Ramos (cell line): ENCODE measurements around the gene ADARB2.

Source experiments
- in situ Hi-C: fragments of 300-500 bp; cut with MboI; formaldehyde crosslinking; loops from one replicate; pipeline ENCODE4 v1.14.3; 2022; ENCODE audit warnings: low sequenced_read_pairs; ENCODE audit not compliant: unreplicated experiment

Gene ADARB2

DNA sequence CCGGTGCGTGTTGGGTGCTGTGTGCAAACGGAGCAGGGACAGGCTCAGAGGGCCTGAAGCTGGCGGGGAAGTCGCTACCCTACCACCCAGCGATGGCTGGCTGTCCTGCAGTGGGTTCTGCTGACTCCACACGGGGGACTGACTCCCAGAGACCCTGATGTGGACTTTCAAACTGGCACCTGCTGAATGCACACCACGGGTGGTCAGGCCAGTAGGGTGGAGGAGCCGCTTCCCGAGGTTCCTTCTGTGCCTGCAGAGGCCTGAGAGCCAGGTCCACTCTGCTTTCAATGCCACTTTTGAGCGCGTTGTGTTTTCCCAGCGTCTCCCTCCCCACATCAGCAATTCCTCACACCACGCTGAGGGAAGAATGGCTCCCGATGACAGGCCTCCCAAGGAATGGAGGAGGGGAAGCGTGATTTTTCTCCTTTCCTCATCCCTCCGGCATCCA is 135.3 kb downstream of the ADARB2 start:
- in situ Hi-C loops = no loop called here

DNA sequence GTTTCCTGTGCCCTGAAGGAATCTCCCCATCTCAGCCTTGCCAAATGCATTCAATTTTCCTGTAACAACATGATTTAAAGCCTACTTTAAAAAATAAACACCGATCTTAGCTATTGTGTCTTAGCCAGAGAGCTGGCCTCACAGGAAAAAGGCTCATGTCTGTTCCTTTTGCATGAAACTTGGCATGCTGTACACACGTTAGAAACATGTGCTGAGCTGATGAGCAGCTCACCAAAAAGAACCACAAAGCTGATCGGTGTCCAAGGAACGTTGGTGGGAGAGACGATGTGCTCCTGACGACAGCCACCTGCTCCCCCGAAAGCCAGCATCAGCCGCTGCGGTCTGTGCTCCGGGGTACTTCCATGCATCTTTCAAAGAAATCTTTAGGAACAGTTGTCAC is 135.9 kb downstream of the ADARB2 start:
- in situ Hi-C loops = no loop called here

DNA sequence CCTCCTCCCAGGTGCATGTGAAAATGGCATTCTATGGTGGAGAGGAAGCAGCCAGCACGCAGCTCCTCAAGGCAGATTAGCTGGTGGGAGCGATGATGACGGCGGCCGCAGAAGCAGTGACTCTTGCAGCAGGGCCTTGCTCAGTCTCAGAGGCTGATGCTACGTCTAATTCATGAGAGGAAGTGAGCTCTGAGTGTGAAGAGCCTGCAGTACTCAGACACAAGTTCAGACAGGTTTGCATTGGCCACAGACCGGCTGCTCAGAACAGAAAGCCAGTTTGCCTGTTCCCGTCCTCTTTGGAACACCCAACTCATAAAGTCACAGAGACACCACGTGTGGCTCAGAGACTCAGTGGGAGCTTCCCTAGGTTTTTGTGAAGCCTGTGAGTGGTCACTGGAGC is 136.5 kb downstream of the ADARB2 start:
- in situ Hi-C loops = no loop called here

DNA sequence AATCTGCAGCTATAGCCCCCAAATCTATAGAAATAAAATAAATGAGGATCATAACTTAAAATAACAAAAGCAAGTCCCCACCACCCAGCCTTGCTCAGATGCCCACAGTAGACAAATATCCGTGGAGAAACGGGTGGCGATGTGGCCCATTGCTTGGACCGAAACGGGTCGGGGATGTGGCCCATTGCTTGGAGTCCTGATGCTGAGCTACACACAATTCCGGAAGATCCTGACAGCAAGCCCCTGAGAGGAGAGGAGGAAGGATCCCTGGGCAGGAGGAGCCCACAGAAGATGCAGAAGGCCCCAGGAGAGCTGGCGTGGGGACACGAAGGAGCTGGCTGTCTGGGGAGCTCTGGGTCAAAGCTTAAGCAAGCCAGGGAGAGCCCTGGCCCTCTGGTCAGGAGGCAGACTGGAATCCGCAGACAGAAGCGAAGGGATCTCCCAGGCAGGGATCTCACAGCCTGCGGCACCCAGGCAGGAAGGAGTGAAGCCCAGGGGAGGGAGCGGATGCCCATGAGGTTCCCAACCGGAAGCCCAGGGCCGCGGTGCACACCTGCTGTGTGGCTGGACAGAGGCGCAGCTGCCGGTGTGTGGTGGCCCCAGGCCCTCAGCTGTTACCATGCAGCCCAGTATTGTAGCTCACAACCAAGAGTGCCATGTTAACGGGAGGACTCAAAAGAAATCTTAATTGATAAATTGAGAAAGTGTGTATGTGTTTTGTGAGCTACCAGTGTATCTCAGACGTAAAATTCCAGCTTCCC is 138.8 kb downstream of the ADARB2 start:
- in situ Hi-C loops = no loop called here

DNA sequence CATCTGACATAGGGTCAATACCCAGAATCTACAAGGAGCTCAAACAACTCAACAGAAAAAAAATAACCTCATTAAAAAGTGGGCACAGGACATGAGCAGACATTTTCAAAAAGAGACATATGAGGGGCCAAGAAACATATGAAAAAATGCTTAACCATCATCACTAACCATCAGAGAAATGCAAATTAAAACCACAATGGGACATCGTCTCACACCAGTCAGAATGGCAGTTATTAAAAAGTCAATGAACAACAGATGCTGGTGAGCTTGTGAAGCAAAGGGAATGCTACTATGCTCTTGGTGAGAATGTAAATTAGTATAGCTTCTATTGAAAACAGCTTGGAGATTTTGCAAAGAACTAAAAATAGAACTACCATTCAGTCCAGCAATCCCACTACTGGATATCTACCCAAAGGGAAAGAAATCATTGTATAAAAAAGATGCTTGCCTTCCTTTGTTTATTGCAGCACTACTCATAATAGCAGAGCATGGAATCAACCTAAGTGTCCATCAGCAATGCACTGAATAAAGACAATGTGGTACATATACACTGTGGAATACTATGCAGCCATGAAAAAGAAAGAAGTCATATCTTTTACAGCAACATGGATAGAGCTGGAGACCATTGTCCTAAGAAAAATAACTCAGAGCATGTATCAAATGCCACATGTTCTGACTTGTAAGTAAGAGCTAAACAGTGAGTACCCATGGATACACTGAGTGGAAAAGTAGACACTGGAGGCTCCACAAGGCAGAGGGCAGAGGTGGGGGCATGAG is 139.8 kb downstream of the ADARB2 start:
- in situ Hi-C loops = no loop called here

DNA sequence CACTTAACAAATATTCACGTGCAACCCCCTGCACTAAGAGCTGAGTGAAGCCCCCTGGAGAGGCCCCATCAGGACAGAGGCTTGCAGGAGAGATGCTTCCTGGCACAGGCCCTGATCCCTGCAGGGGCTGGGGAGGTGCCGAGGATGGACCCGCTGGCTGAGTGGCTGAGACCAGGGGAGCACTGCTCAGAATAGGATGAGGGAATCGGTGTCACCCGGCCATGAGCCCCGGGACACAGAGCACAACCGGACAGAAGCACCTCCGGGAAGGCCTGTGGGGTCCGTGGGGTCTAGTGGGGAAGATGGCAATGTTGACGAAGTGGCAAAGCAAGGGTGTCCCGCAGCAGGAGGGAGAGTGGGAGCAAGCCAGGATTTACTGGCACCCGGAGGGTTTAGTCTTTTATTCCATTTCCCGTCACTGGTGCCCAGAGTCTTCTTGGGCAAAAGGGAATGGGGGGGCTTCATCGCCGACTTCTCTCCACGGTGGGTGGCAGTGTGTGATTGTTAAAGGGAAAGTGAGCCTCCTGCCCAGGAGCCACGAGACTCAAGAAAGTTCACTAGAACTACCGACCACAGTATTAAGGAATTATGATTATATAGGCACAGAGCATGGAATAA is 140.7 kb downstream of the ADARB2 start:
- in situ Hi-C loops = no loop called here

DNA sequence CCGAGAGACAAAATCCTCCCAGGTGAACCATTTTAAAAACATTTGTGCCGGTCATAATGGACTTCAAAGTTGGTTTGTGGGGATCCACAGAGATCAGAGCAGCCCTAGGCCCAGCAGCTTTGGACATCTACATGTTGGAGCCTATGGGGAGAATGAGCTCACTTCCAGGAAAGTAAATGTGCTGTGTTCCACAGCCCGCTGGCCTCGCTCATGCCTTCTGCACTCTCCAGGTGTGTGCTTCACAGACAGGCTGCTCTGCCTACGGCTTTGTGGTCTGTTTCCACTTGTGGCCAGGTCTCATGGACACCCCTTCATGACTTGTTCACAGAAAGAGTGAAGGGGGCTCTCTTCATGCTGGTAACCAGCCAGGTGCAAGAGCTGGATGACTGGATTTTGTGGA is 141.6 kb downstream of the ADARB2 start:
- in situ Hi-C loops = no loop called here

DNA sequence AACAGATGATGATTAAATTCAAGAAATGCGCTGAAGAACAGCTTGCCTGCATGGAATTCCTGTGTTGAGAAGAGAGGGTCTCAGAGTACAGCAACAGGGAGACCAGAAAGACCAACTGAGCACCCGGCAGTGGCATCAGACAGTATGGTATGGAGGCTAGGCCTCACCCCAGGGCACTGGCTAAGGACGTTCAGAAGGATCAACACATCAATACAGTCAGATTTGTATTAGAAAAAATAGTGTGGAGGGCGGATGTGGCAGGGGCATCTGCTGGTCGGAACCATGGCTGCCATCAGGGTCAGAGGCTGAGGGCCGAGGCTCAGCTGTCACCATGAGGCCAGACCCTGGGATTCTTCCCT is 142.1 kb downstream of the ADARB2 start:
- in situ Hi-C loops = no loop called here

DNA sequence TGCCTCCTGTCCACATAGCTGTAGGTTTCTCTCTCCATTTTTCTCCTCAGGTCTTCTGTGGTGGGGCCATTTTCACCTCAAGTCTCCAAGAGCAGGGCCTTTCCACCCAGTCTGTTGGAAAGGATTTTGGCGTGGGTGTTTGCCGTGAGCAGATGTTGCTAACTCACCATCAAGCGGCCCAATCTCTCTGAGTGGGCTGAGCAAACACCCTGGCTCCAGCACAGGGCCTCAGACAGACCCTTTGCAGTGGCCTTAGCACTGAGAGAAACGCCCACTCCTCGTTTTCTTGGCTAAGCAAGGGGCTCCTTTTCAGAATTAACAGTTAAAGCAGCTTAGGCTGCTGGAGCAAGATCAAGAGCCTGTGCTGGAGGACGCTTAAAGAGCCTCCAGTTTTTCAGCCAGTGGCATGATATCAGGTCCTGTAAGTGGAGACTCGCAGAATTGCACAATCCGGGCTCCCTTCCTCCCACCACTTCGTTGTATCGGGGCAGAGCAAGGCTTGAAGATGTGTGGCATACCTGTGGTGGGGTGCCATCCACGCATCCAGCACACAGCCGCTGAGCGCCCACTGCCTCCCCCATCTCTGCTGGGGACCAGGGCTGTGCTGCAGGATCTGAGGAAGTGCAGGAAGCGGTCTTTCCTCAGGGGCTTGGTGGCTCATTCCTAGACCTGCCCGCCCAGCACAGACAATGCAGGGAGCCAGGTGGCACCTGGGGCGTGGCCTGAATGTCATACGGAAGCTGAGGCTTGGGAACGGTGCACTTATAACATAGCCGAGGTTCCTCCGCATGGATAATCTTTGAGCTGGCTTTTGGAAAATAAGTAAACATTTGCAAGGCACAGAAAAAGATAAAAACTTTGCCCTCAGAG is 142.7 kb downstream of the ADARB2 start:
- in situ Hi-C loops = no loop called here

DNA sequence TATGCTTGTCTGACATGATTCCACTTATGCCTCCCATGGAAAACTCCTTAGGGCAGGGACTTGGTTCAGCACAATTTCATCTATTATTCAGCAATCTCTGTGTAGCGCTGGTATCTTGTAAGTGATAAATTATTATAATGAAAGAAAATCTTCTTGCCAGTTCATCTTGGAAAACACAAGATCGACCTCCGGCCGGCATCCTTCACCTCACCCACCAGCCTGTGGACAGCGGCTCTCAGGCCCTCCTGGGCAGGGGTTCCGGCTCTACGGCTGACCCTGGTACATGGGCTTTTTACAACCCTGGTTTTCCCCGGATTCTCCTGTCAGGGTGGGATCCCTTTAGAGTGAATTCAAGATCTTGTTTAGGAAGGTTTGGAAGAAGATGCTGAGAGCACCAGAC is 145.6 kb downstream of the ADARB2 start:
- in situ Hi-C loops = no loop called here

DNA sequence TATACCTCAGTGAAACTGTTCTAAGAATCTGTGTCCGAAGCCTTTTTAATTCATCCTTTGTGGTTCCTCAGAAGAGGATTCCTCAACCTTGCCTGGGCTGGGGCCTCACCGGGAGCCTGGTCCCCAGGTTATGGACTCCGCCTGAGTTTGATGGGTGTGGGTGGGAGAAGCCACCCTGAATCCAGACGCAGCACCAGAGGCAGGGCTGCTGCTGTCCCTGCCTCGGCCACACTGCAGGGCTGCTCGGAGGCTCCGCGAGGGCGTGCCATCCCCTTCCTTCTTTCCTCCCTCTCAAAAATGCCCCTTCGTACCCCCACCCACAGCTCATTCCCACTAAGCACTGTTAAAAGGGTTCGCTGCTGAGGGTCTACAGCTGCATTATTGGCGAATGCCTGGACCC is 146.3 kb downstream of the ADARB2 start:
- in situ Hi-C loops = no loop called here

DNA sequence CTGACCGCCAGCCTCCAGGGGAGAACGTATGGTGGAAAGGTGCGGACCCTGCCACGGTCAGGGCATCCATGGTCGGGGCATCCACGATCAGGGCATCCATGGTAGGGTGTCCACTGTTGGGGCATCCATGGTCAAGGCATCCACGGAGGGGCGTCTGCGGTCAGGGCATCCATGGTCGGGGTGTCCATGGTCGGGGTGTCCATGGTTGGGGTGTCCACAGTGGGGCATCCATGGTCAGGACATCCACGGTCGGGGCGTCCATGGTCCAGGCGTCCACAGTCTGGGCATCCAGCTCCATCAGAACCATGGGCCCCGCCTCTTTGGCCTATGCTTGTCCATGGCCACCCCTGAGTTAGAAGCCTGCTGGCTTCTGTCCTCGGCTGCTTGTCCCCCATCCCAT is 148.1 kb downstream of the ADARB2 start:
- in situ Hi-C loops = no loop called here

DNA sequence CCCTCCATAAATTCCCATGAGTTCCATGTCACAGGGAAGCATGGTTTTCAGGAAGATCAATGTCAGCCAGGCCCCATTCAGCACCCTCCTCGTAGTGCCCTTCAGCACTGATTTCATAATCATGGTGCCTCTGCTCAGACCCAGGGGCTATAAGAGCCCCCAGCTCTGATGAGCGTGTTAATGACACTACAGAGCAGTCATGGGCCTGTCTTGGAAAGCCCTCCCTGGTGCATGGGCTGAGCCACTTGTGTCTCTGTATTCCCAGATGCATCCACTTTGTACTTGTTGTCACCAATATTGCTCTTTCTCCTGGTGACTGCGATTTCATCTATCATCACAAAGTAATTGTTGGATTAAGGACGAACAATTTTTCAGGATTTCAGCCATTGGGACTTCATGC is 154.6 kb downstream of the ADARB2 start:
- in situ Hi-C loops = no loop called here

DNA sequence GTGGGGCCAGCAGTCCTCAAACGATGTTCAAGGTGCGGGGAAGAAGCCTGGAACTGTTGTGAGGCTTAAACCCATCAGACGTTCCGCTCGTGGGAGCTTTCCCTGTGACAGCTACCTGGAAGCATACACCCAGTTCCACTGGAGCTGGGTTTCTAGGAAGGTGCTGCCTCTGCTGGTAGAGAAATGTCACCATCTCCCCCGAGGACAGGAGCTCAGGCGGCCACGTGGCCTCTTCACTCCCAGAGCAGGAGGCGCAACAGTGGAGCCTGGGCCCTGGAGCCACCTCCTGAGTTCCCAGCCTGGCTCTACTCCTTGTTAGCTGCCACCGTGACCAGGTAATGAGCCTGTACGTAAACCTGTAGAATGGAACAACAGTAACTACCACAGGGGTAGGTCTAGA is 156.1 kb downstream of the ADARB2 start:
- in situ Hi-C loops = no loop called here

DNA sequence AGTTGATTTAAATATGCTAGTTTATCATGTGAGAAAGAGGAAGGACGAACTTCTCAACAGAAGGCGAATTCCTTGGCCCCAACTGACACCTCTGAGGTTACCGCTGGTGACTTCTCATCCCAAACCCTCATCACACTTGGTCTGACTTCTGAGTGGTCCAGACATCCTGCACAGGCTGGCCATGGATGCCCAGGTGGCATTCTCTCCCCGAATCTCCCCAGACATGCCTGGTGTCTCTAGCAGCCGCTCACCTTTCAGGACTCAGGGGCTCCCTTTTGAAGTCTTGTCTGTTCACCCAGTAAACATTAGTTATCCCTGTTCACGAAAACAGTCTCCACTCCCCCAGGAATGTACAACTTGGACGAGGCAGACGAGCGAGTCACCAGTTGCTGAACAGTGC is 157.7 kb downstream of the ADARB2 start:
- in situ Hi-C loops = no loop called here

DNA sequence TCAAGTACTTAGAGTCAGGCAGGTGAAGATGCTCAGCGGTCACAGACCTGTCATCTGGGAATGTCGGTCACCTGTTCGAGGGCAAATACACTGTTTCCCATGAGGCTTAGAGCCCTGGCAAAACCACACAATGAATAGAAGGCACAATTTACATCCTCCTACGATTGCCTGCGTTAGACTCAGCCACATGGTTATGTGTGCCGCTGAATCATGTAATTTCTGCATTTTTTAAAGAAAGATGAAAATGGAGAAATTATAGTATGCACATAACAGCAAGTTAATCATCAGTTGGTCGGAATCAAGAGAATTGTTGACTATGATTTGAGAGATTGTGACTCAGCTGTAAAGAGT is 158.2 kb downstream of the ADARB2 start:
- in situ Hi-C loops = no loop called here

DNA sequence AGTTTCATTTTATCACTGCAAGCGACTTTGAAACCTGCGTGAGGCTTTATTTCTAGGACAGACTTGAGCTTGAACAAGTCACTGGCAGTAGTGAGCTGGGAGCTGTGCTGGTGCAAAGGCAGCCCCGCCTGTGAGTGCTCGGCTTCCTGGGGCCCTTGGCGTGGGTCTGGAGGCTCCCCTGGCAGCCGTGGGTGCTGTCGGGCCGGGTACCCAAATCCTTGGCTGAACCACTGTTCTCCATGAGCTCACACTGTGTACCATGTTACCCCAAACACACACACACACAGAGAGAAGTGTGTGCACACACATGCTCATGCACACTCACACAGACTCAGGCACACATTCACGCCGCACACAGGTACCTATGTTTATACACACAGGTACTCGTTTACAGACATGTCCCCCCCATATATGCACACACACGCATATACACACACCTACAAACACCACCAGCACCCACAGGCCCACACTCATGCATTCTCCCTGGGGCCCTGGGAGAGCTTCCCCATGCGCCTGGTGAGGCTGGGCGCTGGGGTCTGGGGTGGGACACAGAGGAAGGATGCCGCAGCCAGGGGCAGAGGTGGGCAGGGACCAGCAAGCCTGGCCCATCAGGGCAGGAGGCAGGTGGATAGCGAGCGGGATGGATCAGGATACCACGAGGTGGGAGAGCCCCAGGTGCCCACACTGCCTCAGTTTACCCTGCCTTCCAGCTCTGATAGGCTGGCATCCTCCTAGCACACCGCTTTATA is 158.8 kb downstream of the ADARB2 start:
- in situ Hi-C loops = no loop called here

DNA sequence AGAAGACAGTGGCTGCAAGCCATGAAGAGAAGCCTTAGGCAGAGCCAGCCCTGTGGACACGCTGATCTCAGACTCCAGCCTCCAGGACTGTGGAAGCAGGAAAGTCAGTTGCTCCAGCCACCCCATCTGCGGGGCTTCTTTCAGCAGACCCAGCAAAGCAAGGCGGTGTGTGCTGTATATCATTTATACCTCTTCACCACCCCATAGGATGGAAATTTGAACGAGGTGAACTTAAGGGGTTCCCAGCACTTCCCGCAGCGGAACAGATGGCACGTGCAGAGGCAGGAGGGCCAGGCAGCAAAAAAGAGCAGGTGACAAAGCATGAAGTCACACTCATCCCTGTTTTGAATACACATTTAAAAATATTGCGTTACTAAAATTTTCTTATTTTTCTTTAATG is 159.4 kb downstream of the ADARB2 start:
- in situ Hi-C loops = no loop called here

DNA sequence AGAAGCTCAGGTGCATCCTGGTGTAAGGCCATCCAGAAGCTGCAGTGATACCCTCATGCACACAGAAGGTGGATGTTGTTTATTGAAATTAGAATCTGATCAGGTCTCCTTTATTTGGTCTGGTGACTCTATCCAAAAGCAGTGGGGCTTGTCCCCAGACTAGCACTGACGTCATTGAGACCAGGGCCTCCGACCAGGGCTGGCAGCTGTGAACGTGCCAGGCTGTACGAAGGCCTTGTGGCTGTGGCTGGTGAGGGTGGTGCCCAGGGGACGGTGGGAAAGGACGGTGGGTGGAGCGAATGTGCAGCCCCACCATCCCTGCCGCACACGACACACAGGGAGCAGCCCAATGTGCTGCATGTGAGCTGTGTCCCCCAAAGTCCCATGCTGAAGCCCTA is 160.0 kb downstream of the ADARB2 start:
- in situ Hi-C loops = no loop called here
